Measurements from ENCODE around the gene NABP1. TPM values are rescaled to one million over a fixed set of nuclear protein-coding genes. Genes with fewer than 3 reads are reported as not detected.

NABP1 gene
- total RNA-seq, 1 experiment from 2014 or later = 3.2 TPM

- Histone ChIP-seq H3K56ac (ENCODE audit: insufficient read length, low read depth, low read length) (no peak overlapping the region), H3K27me3 (ENCODE audit: insufficient read depth, low read length) (no peaks in the 10 kb centered on the region), H3K23me2 (ENCODE audit: insufficient read length, low read depth, low read length, poor library complexity, severe bottlenecking) (no peaks in the 10 kb centered on the region), H4K8ac (replicated peaks; ENCODE audit: insufficient read length, low read depth, low read length) (no peak overlapping the region), H3K23ac (ENCODE audit: insufficient read length, low read depth, low read length) (no peak overlapping the region), H3K27ac (ENCODE audit: insufficient read length, low read depth, low read length) (no peak overlapping the region), H3T11ph (ENCODE audit: low read length) (no peak overlapping the region), H3K4ac (ENCODE audit: low read depth, low read length) (no peak overlapping the region), H3K4me2 (ENCODE audit: insufficient read depth, insufficient read length, low read length) (no peak overlapping the region), H2BK20ac (ENCODE audit: low read depth, low read length, poor library complexity, severe bottlenecking) (no peak overlapping the region), H4K91ac (ENCODE audit: insufficient read length, low read depth, low read length) (no peak overlapping the region), H3K4me1 (ENCODE audit: insufficient read depth, low read length) (no peaks in the 10 kb centered on the region), H2AFZ (ENCODE audit: low read length) (no peak overlapping the region), H3K9me3 (ENCODE audit: control insufficient read depth, low read depth, low read length) (no peaks in the 10 kb centered on the region), H2BK15ac (ENCODE audit: low read depth, low read length) (no peak overlapping the region), H3K79me2 (ENCODE audit: insufficient read depth, low read length) (no peaks in the 10 kb centered on the region), H2BK12ac (ENCODE audit: insufficient read length, low read depth, low read length) (no peak overlapping the region), H2BK120ac (ENCODE audit: low read depth, low read length, poor library complexity, severe bottlenecking) (no peak overlapping the region), H4K5ac (ENCODE audit: insufficient read length, low read depth, low read length) (no peak overlapping the region), H3K18ac (ENCODE audit: insufficient read length, low read depth, low read length) (no peak overlapping the region), H2AK5ac (ENCODE audit: insufficient read length, low read length) (no peak overlapping the region), H2BK5ac (ENCODE audit: insufficient read length, low read length) (no peak overlapping the region), H4K20me1 (ENCODE audit: control insufficient read depth, insufficient read depth, insufficient read length) (no peaks in the 10 kb centered on the region), H3K14ac (ENCODE audit: insufficient read depth, low read length) (no peak overlapping the region), H3K79me1 (ENCODE audit: insufficient read depth, low read depth, low read length, poor library complexity, severe bottlenecking) (no peaks in the 10 kb centered on the region), H3K9ac (ENCODE audit: extremely low read depth, insufficient read length, low read length) (no peak overlapping the region)
- no peak overlapping the region for H3K27ac Mint-ChIP-seq
- no peaks in the 10 kb centered on the region for H3K9me3 Mint-ChIP-seq
- no peak overlapping the region for H3K4me3 Mint-ChIP-seq
- H3K27me3 Mint-ChIP-seq (ENCODE audit: low read depth) = no peaks in the 10 kb centered on the region; the same call in 1 of the 2 replicates
- WGBS (ENCODE audit: extremely low coverage, insufficient read length, low lambda C conversion rate) = no CpG with 5 or more reads among the region's 1 CpG
- no peak for DNase-seq
- no peaks in the 10 kb centered on the region for H3K36me3 Mint-ChIP-seq (ENCODE audit: insufficient read depth in 1 of 3, low read depth in 3 of 3)
- H3K4me1 Mint-ChIP-seq = no peaks in the 10 kb centered on the region
- TF ChIP-seq CTCF (conservative IDR thresholded peaks at IDR 0.05) = no peak
Measured at GRCh38 chr2:191645032-191645431, 32.9 kb upstream of the NABP1 start.

Measured in H9 (cell line).